Body of pancreas (tissue), 4 donors: ENCODE data around the gene BOD1L1.
A peak's percentile ranks its signal among the peaks of the same experiment; 100 is the strongest.

ENCODE experiments used
- POLR2A ChIP-seq, 3 donors: fragments of 450-650 bp; IDR thresholded peaks; one replicate each; pipeline ENCODE4 v1.6.1; 2016; ENCODE audit warnings: antibody characterized with exemption in 3 of 3, mild to moderate bottlenecking in 2 of 3
- TF ChIP-seq, protein P1 (sequence below), 7 experiments: fragments of 450-650 bp in 4 of 7; fragments of 200-600 bp in 3 of 7; sonication (generic) in 3 of 7; IDR thresholded peaks; one replicate each; pipeline ENCODE4 v1.5.1; 2016 to 2019; ENCODE audit warnings: antibody characterized with exemption in 7 of 7

DNA sequence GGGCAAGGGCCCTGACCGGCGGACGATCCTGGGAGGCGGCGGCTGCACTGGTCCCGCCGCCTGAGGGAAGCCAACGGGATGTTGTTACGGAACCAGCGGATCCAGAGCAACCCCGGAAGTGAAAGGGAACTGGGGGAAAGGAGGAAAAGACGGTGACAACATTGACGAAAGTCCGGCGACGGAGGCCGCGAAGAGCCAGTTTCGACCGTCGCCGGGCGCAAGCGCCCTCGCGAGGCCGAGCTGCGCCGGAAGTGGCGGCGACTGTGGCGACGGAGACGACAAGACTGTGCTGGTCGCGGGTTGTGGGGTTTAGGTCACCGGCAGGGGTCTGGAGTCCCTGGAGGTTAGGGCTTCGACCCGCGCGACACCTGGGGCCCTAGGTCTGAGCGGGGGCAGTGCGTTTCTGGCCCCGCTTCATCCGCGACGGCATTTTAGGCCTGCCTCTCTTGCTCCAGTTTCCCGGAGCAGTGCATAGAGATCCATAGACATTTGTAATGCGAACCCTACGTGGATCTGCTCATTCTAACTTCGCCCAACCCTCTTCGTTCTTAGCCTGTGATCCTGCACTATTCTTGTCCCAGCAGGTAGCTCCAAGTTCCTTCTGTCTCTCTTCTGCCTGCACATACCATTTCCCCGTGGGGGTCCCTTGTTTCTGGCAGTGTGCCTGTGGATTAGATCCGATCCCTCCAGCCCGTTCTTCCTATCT, at the start of gene BOD1L1:
- TF ChIP-seq, protein P1, sequence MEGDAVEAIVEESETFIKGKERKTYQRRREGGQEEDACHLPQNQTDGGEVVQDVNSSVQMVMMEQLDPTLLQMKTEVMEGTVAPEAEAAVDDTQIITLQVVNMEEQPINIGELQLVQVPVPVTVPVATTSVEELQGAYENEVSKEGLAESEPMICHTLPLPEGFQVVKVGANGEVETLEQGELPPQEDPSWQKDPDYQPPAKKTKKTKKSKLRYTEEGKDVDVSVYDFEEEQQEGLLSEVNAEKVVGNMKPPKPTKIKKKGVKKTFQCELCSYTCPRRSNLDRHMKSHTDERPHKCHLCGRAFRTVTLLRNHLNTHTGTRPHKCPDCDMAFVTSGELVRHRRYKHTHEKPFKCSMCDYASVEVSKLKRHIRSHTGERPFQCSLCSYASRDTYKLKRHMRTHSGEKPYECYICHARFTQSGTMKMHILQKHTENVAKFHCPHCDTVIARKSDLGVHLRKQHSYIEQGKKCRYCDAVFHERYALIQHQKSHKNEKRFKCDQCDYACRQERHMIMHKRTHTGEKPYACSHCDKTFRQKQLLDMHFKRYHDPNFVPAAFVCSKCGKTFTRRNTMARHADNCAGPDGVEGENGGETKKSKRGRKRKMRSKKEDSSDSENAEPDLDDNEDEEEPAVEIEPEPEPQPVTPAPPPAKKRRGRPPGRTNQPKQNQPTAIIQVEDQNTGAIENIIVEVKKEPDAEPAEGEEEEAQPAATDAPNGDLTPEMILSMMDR (IDR thresholded peaks at IDR 0.05) = peak in 5 of 7 experiments; percentile 9 to 60 (median 54)
- TF ChIP-seq POLR2A (IDR thresholded peaks at IDR 0.05) = peak; percentile 89 to 94 (median 94)
